RKO (cell line): ENCODE measurements around the gene PIK3R3.
A peak's percentile ranks its signal among the peaks of the same experiment; 100 is the strongest.
"Not testable (repeated sequence)": the region's sequence is repeated elsewhere in the genome, so short reads cannot be mapped to it uniquely, and the experiment has no call there.

Experiments
- DNase-seq: peaks from one replicate; pipeline ENCODE4 v3.0.0-alpha.2; 2016; ENCODE audit warnings: low spot score

PIK3R3 gene

GRCh38 chr1:46102769-46103476, 29.5 kb downstream of the PIK3R3 start:
- DNase-seq = peak; percentile 13

- no peak for DNase-seq
Measured at GRCh38 chr1:46099215-46099614, 33.2 kb downstream of the PIK3R3 start.

DNA sequence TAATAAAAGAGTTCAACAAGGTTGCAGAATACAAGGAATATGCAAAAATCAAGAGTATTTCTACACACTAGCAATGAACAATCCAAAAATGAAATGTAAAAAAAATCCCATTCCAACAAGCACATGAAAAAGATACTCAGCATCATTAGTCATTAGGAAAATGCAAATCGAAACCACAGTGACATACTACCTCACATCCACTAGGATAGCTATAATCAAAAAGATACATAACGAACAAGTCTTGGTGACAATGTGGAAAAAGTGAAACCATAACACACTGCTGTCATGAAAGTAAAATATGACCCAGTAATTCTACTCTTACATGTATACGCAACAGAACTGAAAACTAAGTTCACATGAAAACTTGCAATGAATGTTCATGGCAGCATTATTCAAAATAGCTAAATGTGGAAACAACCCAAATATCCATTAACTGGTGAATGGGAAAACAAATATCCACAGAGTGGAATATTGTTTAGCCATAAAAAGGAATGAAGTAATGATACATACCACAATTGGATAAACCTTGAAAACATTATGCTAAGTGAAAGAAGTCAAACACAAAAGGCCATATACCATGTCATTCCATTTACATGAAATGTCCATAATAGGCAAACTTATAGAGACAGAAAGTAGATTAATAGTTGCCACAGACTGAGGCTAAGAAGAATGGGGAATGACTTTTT, 34.3 kb downstream of the PIK3R3 start:
- DNase-seq = peak; percentile 16

GRCh38 chr1:46097149-46097472, 35.3 kb downstream of the PIK3R3 start:
- DNase-seq = no peak

DNA sequence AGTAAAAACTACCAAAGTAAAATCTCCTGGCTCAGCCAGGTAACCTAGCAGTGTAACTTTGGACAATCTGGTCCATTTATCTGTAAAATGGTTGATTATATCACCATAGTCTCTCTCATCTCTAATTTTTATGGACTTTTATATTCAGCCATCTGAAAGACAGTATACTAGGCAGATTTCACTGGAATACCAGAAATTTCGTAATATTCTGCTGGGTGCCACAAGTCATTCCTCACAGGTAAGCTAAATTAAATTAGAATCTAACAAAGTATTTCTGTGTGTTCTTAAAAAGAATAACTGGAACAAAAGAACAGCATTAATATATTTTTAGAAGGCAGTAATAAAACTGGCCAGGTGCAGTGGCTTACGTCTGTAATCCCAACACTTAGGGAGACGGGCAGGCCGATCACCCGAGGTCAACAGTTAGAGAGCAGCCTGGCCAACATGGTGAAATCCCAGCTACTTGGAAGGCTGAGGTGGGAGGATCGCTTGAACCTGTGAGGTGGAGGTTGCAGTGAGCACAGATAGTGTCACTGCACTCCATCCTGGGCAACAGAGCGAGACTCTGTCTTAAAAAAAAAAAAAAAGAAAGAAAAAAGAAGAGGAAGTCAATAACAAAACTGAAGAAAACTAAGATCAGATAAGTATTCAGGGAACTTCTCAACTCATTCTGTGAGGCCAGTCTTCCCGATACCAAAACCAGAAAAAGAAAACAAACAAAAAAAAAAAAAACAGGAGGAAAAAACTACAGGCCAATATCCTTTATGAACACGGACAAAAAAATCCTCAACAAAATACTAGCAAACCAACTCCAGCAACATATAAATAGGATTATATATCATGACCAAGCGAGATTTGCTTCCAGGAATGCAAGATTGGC, 35.9 kb downstream of the PIK3R3 start:
- DNase-seq = no peak

- not testable (repeated sequence) for DNase-seq
Measured at GRCh38 chr1:46095110-46095509, 37.3 kb downstream of the PIK3R3 start.

- DNase-seq = no peak
Measured at GRCh38 chr1:46094471-46095005, 37.9 kb downstream of the PIK3R3 start.

DNA sequence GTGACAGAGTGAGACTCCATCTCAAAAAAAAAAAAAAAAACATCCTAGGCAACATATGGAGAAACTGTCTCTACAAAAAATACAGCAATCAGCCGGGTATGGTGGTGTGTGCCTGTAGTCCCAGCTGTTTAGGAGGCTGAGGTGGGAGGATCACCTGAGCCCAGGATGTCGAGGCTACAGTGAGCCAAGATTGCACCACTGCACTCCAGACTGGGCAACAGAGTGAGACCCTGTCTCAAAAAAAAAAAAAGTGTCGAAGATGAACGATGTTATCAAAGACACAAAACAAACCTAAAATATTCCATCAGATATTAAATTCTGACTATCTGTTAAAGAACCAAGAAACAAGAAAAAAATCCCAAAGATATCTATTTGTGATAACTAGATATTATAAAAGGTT, 38.6 kb downstream of the PIK3R3 start:
- DNase-seq = not testable (repeated sequence)

GRCh38 chr1:46087891-46088290, 44.5 kb downstream of the PIK3R3 start:
- DNase-seq = no peak

- DNase-seq = no peak
Measured at GRCh38 chr1:46086576-46086975, 45.9 kb downstream of the PIK3R3 start.

DNA sequence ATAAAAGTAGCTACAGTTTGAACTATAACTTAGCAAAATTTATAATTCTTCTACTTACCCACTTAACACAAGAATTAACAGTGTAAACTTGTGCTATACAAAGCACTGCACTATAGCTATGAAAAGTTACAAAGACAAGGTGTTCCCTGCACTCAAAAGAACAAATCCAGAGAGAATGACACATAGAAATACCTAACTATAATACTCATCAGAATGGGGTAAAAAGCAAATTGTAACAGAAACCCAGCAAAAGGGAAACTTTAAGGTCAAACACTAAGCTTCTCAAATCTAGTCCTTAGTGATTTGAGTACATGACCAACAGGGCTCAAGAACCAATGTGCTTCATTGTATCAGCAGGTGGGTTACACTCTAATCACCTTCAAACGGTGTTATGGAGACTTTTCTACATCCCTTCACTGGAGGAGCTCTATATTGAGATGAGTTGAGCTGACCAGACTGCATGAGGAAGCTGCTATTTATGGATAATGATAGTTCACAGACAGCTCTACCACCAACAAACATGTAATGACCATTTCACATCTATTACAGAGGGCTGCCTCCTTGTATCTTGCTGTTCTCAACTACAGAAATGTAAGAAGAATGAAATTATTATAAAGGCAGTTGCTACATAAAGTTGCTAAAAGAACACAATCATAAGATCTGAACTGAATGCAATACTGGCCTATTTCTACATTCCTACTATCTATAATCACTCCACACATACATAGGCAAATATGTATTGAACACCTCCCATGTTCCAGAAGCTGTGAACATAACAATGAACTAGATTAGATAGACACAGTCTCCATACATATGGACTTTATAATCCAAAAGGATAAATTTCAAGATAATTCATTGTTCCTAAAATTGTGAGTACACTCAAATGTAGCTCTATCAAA, 47.6 kb downstream of the PIK3R3 start:
- DNase-seq = peak; percentile 13

GRCh38 chr1:46083579-46083978, 48.9 kb downstream of the PIK3R3 start:
- no peak for DNase-seq

DNA sequence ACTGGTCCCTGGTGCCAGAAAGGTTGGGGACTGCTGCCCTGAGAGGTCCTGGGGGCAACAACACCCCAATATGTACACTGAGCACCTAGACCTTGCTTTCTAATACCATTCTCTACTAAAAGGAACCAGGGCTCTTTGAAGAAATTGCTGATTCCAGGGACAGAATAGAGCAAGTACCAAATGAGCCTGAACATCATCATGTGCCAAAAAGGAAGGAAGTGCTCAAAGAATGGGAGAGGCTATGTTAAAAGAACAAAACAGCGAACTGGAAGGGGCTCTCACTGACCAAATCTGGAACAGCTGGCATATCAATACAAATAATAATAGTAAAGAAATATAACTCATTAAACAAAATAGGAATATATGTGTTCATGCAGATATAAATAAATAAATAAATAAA, 50.8 kb downstream of the PIK3R3 start:
- no peak for DNase-seq

DNA sequence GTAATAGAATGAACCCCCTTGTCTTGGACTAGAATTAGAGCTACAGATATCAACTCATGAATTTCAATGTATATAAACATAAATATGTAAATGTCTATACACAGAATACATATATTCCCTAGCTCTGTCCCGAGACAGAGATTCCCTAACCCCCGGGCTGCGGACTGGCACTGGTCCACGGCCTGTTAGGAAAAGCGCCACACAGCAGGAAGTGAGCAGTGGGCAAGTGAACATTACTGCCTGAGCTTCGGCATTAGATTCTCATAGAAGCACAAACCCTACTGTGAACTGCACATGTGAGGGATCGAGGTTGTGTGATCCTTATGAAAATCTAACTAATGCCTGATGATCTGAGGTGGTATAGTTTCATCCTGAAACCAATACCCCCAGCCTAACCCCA, 51.2 kb downstream of the PIK3R3 start:
- DNase-seq = no peak

- DNase-seq = no peak
Measured at GRCh38 chr1:46080257-46080656, 52.2 kb downstream of the PIK3R3 start.

DNA sequence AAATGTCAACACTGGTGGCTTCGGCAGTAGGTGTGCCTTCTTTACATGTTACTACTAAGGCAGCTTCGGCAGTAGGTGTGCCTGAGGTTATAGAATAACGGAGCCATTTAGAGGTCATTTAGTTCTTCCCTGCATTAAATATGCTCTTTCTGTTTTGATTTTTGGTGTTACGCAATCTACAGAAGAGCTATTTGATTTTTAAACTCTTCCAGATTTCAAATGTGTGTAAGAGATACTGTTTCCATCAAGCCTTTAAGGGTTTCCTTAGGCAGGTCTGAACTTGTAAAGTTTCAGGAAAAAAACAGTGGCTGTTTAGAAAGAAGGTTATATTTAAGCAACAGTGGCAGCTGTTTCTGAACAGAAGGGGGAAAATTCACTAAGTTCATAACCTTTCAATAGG, 54.8 kb downstream of the PIK3R3 start:
- DNase-seq = no peak

GRCh38 chr1:46076343-46076742, 56.1 kb downstream of the PIK3R3 start:
- no peak for DNase-seq

DNA sequence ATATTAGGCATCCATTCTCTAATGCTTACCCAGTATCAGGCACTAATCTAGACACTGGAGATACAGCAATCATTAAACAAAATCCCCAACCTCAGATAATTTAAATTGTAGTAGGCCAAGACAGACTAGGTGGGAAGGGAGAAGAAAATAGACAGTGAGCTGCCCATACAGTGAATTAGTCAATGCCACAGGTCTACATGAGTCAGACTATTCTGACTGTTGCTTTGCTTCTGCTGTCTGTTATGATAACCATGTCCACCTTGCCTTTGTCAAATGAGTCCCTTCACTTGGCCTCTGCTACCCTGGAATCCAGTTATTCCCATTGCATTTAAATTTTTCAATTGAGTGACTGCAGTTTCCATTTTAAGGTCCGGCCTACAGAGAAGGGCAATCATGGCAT, 59.5 kb downstream of the PIK3R3 start:
- peak; percentile 21 for DNase-seq

DNA sequence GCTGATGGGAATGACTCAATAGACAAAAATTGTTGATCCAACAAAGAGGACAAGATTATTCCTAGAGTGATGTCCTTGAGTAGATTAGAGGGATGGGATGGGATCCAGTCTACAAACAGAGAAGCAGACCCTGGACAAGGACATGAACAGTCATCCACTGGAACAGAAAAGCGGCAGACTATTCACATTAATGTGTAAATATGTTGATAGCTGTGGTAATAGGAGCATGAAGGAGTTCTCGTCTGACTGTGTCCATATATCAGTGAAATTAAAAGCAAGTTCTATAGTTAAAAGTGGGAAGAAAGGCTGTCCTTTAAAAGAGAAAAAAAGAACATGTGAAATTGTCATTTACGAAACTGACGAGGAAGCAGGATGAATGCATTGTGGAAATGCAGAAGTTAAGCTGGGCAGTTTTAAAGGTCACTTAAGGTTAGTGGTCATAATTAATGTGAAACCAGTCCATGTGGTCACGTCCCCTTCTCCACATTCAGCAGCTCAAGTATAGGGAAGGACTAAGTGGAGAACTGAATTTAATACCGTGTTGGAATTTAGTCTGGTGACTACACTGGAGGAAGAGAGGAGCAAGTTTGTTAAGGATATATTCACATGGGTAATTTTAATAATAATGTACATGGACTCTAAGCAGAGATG, 62.1 kb downstream of the PIK3R3 start:
- no peak for DNase-seq

DNA sequence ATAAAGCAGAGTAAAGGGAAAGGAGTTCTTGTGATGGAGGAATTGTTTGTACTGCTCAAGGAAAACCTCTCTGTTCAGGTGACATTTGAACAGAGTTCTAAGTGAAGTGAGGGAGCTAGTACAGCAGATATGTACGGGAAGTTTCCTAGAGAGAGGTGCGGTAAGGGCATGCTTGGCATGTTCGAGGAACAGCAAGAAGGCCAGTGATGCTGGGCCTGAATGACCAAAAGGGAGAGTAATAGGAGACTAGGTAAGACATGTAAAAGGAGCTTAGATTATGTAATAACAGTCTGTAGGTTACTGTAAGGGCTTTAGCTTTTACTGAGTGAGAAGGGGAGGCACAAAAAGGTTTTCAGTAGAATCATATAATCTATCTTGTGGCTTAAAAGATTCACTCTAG, 63.9 kb downstream of the PIK3R3 start:
- no peak for DNase-seq

- no peak for DNase-seq
Measured at GRCh38 chr1:46067652-46068051, 64.8 kb downstream of the PIK3R3 start.
